ENCODE measurements around the gene CLCN6.

GRCh38 chr1:11845641-11846335 is 39.8 kb downstream of the CLCN6 start:
- TF ChIP-seq REST (IDR thresholded peaks at IDR 0.05; ENCODE audit: insufficient replicate concordance, low read depth) (peak; percentile 96), CTCF (IDR thresholded peaks at IDR 0.05; ENCODE audit: insufficient read depth, low read length) (no peak), POLR2AphosphoS5 (IDR thresholded peaks at IDR 0.05; ENCODE audit: low read depth) (no peak), SPI1 (IDR thresholded peaks at IDR 0.05; ENCODE audit: borderline replicate concordance, low read depth) (no peak), GABPA (IDR thresholded peaks at IDR 0.05; ENCODE audit: low read depth) (no peak)

Data from HL-60 (cell line).